WTC11 (cell line): ENCODE results near the gene MIX23. TPM values are rescaled to one million over a fixed set of nuclear protein-coding genes. Genes with fewer than 3 reads are reported as not detected.

Source experiments
- ATAC-seq: fragments of 200-7000 bp; cut with Tn5 transposase; 2 replicates; pipeline ENCODE4 v1.10.0; 2021; ENCODE audit warnings: mild to moderate bottlenecking, moderate library complexity
- CTCF ChIA-PET: fragments of 300-600 bp; sonication (Branson Sonifier 250); formaldehyde crosslinking; loops from one replicate; lab custom pipeline; 2021; ENCODE audit warnings: antibody characterized with exemption; lab: Charles Lee
- POLR2A ChIA-PET: fragments of 350-600 bp; sonication (Branson Sonifier 250); formaldehyde crosslinking; loops from one replicate; lab custom pipeline; 2021; ENCODE audit warnings: antibody characterized with exemption; lab: Charles Lee
- DNase-seq: peaks from one replicate; pipeline ENCODE4 v3.0.0; 2021; ENCODE audit warnings: low spot score
- H3K27ac Mint-ChIP-seq: 2 replicates; pipeline ENCODE4 v1.8.0; 2021; ENCODE audit warnings: mixed read lengths
- H3K27me3 Mint-ChIP-seq: 2 replicates; pipeline ENCODE4 v1.8.0; 2021; ENCODE audit warnings: low read depth, mild to moderate bottlenecking, moderate library complexity, mixed read lengths
- H3K36me3 Mint-ChIP-seq: 2 replicates; pipeline ENCODE4 v1.8.0; 2021; ENCODE audit warnings: mixed read lengths
- H3K4me1 Mint-ChIP-seq: 2 replicates; pipeline ENCODE4 v1.8.0; 2022; ENCODE audit warnings: mixed read lengths
- H3K4me3 Mint-ChIP-seq: 2 replicates; pipeline ENCODE4 v1.8.0; 2021; ENCODE audit warnings: mild to moderate bottlenecking, moderate library complexity, mixed read lengths
- H3K9me3 Mint-ChIP-seq: 2 replicates; pipeline ENCODE4 v1.8.0; 2021; ENCODE audit warnings: mixed read lengths
- ARID4B ChIP-seq: sonication (generic); formaldehyde crosslinking; IDR thresholded peaks from 2 replicates; pipeline ENCODE4 v1.8.0; 2023; ENCODE audit warnings: missing genetic modification reagents, mild to moderate bottlenecking, borderline replicate concordance
- CREB1 ChIP-seq: sonication (generic); formaldehyde crosslinking; IDR thresholded peaks from 2 replicates; pipeline ENCODE4 v1.8.0; 2023; ENCODE audit warnings: mild to moderate bottlenecking, missing genetic modification reagents
- CTCF ChIP-seq: fragments of 200-600 bp; IDR thresholded peaks from 2 replicates; pipeline ENCODE4 v1.8.0; 2022; ENCODE audit warnings: antibody characterized with exemption
- FOXJ3 ChIP-seq: sonication (generic); formaldehyde crosslinking; IDR thresholded peaks from 2 replicates; pipeline ENCODE4 v1.9.0; 2021; ENCODE audit warnings: missing genetic modification reagents, mild to moderate bottlenecking, borderline replicate concordance
- FOXK1 ChIP-seq: sonication (generic); formaldehyde crosslinking; IDR thresholded peaks from 2 replicates; pipeline ENCODE4 v1.8.0; 2022; ENCODE audit warnings: mild to moderate bottlenecking, moderate library complexity, missing genetic modification reagents
- GABPB1 ChIP-seq: sonication (generic); formaldehyde crosslinking; IDR thresholded peaks from 2 replicates; pipeline ENCODE4 v1.8.1; 2023; ENCODE audit warnings: mild to moderate bottlenecking, missing genetic modification reagents
- GRHL2 ChIP-seq: fragments of 250-450 bp; sonication (Bioruptor Pico); IDR thresholded peaks from 2 replicates; pipeline ENCODE4 v1.8.0; 2022; ENCODE audit warnings: mild to moderate bottlenecking, moderate library complexity; ENCODE audit not compliant: insufficient replicate concordance, severe bottlenecking
- GTF2I ChIP-seq: fragments of 250-450 bp; sonication (Bioruptor Pico); conservative IDR thresholded peaks from 2 replicates; pipeline ENCODE4 v1.4.0; 2021; ENCODE audit warnings: mild to moderate bottlenecking
- NR2C2 ChIP-seq: sonication (generic); formaldehyde crosslinking; IDR thresholded peaks from 2 replicates; pipeline ENCODE4 v1.8.0; 2022; ENCODE audit warnings: mild to moderate bottlenecking, missing genetic modification reagents
- TP53 ChIP-seq: sonication (generic); formaldehyde crosslinking; IDR thresholded peaks from 2 replicates; pipeline ENCODE4 v1.8.1; 2023; ENCODE audit warnings: mild to moderate bottlenecking, missing genetic modification reagents
- ZBTB43 ChIP-seq: sonication (generic); formaldehyde crosslinking; IDR thresholded peaks from 2 replicates; pipeline ENCODE4 v1.8.1; 2023; ENCODE audit warnings: mild to moderate bottlenecking, missing genetic modification reagents
- ZNF396 ChIP-seq: fragments of 250-450 bp; sonication (Bioruptor Pico); IDR thresholded peaks from 2 replicates; pipeline ENCODE4 v1.8.0; 2021; ENCODE audit warnings: mild to moderate bottlenecking, moderate library complexity, borderline replicate concordance
- ZSCAN18 ChIP-seq: fragments of 250-450 bp; sonication (Bioruptor Pico); IDR thresholded peaks from 2 replicates; pipeline ENCODE4 v2.1.2; 2022; ENCODE audit warnings: mild to moderate bottlenecking, moderate library complexity
- total RNA-seq: library from RNA; stranded (reverse); gene quantifications from 3 replicates; pipeline ENCODE4 v1.2.3, GENCODE V29; 2021
- TF ChIP-seq, protein P1 (sequence below): sonication (generic); formaldehyde crosslinking; IDR thresholded peaks from 2 replicates; pipeline ENCODE4 v1.8.1; 2023; ENCODE audit warnings: mild to moderate bottlenecking, missing genetic modification reagents, moderate library complexity
- TF ChIP-seq, protein P2 (sequence below): sonication (generic); formaldehyde crosslinking; IDR thresholded peaks from 2 replicates; pipeline ENCODE4 v1.8.0; 2023; ENCODE audit warnings: mild to moderate bottlenecking, missing genetic modification reagents
- TF ChIP-seq, protein P3 (sequence below): fragments of 250-450 bp; sonication (Bioruptor Pico); IDR thresholded peaks from 2 replicates; pipeline ENCODE4 v1.9.0; 2021; ENCODE audit warnings: mild to moderate bottlenecking

MIX23 gene
- total RNA-seq, 1 experiment from 2014 or later = 81.7 TPM

DNA sequence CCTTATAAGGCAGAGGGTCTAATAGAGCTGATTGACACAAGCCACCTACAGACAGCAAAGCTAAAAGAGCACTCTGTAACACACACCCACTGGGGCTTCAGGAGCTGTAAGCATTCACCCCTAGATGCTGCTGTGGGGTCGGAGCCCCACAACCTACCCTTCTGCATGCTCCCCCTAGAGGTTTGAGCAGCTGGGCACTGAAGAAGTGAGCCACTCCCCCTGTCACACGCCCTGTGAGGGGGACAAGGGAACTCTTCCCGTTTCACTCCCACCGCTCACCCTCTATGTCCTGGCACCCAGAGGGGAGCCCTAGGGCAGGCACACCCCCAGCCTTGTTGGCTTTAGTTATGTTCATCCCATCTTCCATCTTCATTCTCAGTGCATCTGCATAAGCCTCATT lies 67.4 kb downstream of the MIX23 start (continued):
- no peak for TF ChIP-seq ZSCAN18 (CRISPR knock-in tag)
- TF ChIP-seq, all 79 proteins: peak for 0

DNA sequence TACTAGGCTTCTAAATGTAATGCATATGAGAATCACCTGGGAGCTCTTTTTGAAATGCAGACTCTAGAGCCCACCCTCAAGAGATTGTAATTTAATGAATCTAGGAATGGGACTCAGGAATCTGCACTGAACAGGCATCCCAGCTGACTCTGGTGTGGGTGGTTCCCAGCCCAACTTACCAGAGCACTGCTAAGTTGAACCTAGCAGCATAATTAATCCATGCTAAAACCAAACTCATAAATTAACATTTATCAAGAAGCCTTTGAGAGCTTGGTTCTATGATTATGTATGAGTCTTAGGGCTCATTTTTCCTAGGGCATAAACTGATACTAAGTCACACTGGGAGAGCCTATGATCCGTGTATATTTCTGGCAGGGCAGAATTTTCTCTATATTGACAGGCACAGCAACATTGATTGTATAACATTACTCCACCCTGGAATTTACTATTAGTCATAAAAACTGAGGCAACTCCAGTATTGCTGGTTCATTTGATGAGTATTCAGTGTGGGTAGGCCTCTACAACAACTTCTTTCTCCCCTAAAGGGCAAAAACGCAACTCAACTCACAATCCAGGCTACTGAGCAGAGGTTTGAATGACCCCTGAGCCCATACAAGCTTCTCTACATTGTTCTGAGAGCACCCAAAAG lies 68.7 kb downstream of the MIX23 start:
- H3K36me3 Mint-ChIP-seq = 0 out of 2 replicates have a peak, but pooled peaks cover 4% of the 10 kb centered on the region
- CTCF ChIA-PET = interaction anchor here (1.0 to 2.5 kb wide), 6 partner anchors 8 to 220 kb away, joined by 3 to 37 read pairs (median 5); partner anchors contain the start of gene FAM162A
- peaks cover 16% of the 10 kb centered on the region for H3K4me1 Mint-ChIP-seq
- ATAC-seq (no peak), DNase-seq (no peak)
- H3K9me3 Mint-ChIP-seq = peaks cover 16% of the 10 kb centered on the region
- H3K27ac Mint-ChIP-seq = no peak overlapping the region
- TF ChIP-seq ARID4B (no peak), CTCF (no peak), ZBTB43 (no peak), FOXK1 (CRISPR knock-in tag) (no peak), FOXJ3 (CRISPR knock-in tag) (no peak), CREB1 (CRISPR knock-in tag) (no peak), TP53 (CRISPR knock-in tag) (no peak), ZNF396 (no peak), NR2C2 (no peak), GABPB1 (CRISPR knock-in tag) (no peak)
- TF ChIP-seq, protein P1, sequence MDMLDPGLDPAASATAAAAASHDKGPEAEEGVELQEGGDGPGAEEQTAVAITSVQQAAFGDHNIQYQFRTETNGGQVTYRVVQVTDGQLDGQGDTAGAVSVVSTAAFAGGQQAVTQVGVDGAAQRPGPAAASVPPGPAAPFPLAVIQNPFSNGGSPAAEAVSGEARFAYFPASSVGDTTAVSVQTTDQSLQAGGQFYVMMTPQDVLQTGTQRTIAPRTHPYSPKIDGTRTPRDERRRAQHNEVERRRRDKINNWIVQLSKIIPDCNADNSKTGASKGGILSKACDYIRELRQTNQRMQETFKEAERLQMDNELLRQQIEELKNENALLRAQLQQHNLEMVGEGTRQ = no peak
- H3K4me3 Mint-ChIP-seq = no peak overlapping the region
- H3K27me3 Mint-ChIP-seq = no peaks in the 10 kb centered on the region; the same call in 1 of the 2 replicates
- POLR2A ChIA-PET = interaction anchor here (0.6 kb wide), 1 partner anchor 38 kb away, joined by 4 read pairs; no protein-coding TSS in a partner anchor

DNA sequence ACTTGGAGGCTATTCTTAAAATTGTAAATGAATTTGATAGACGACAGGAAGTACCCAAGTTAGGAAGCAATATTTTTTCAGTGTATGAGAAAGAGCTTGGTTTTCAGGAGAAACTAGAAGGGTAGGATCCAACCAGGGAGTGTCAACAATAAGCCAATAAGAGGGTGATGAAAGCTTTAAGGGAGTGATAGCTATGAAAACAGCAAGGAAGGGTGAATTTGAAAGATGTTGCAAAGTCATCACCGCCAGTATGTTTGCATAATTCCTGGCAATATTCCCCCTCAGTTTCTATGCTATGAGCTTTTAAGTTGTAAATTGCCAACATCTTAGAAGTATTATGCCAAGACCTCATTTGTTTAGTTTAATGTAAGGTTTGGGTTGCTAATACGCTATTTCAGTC lies 69.8 kb downstream of the MIX23 start:
- POLR2A ChIA-PET = no interaction called here
- CTCF ChIA-PET = interaction anchor here (1.0 to 1.6 kb wide), 2 partner anchors 71 to 317 kb away, joined by 4 read pairs; partner anchors contain the start of gene FAM162A
- TF ChIP-seq, protein P2, sequence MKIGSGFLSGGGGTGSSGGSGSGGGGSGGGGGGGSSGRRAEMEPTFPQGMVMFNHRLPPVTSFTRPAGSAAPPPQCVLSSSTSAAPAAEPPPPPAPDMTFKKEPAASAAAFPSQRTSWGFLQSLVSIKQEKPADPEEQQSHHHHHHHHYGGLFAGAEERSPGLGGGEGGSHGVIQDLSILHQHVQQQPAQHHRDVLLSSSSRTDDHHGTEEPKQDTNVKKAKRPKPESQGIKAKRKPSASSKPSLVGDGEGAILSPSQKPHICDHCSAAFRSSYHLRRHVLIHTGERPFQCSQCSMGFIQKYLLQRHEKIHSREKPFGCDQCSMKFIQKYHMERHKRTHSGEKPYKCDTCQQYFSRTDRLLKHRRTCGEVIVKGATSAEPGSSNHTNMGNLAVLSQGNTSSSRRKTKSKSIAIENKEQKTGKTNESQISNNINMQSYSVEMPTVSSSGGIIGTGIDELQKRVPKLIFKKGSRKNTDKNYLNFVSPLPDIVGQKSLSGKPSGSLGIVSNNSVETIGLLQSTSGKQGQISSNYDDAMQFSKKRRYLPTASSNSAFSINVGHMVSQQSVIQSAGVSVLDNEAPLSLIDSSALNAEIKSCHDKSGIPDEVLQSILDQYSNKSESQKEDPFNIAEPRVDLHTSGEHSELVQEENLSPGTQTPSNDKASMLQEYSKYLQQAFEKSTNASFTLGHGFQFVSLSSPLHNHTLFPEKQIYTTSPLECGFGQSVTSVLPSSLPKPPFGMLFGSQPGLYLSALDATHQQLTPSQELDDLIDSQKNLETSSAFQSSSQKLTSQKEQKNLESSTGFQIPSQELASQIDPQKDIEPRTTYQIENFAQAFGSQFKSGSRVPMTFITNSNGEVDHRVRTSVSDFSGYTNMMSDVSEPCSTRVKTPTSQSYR (CRISPR knock-in tag) = no peak
- TF ChIP-seq GTF2I (CRISPR knock-in tag) = no peak
- no peak for TF ChIP-seq GRHL2 (CRISPR knock-in tag)
- TF ChIP-seq, protein P3, sequence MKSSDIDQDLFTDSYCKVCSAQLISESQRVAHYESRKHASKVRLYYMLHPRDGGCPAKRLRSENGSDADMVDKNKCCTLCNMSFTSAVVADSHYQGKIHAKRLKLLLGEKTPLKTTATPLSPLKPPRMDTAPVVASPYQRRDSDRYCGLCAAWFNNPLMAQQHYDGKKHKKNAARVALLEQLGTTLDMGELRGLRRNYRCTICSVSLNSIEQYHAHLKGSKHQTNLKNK = no peak
- H3K36me3 Mint-ChIP-seq = no peaks in the 10 kb centered on the region
- no peak overlapping the region for H3K27ac Mint-ChIP-seq
- no peak overlapping the region for H3K4me3 Mint-ChIP-seq
- DNase-seq (no peak), ATAC-seq (no peak)
- H3K9me3 Mint-ChIP-seq = peaks cover 7% of the 10 kb centered on the region
- peaks cover 16% of the 10 kb centered on the region for H3K4me1 Mint-ChIP-seq
- no peaks in the 10 kb centered on the region; the same call in 1 of the 2 replicates for H3K27me3 Mint-ChIP-seq
